WI38 (cell line): ENCODE results near the gene ZMYND12.
"Not testable (repeated sequence)": the region's sequence is repeated elsewhere in the genome, so short reads cannot be mapped to it uniquely, and the experiment has no call there.

Experiments used
- H3K4me3 ChIP-seq: 2 replicates; pipeline ENCODE4 v1.5.1; 2011; ENCODE audit warnings: low read depth, mild to moderate bottlenecking, control low read depth, low read length
- TF ChIP-seq, protein P1 (sequence below): IDR thresholded peaks from 2 replicates; pipeline ENCODE4 v1.5.1; 2012; ENCODE audit warnings: low read depth, mild to moderate bottlenecking, control low read depth, low read length

The ZMYND12 gene

DNA sequence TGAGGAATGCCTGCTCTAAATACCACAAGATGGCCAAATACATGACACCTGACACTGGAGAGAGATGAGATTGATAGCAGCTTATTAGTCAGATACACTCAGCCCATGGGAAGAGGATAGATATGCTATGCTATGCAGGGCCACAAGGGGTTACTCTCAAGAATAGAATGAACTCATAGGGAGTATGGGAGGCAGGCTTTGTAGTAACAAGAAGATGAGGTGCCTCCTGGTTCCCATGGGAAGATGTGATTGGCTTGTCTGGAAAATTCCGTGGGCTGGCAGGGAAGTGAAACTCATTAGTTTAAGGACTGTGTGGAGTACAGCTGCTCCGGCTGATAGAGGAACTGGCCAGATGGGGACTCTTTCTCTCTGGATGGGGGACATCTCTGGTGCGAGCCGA, 23.8 kb upstream of the ZMYND12 start:
- H3K4me3 ChIP-seq: no peak overlapping the region
- TF ChIP-seq, protein P1, sequence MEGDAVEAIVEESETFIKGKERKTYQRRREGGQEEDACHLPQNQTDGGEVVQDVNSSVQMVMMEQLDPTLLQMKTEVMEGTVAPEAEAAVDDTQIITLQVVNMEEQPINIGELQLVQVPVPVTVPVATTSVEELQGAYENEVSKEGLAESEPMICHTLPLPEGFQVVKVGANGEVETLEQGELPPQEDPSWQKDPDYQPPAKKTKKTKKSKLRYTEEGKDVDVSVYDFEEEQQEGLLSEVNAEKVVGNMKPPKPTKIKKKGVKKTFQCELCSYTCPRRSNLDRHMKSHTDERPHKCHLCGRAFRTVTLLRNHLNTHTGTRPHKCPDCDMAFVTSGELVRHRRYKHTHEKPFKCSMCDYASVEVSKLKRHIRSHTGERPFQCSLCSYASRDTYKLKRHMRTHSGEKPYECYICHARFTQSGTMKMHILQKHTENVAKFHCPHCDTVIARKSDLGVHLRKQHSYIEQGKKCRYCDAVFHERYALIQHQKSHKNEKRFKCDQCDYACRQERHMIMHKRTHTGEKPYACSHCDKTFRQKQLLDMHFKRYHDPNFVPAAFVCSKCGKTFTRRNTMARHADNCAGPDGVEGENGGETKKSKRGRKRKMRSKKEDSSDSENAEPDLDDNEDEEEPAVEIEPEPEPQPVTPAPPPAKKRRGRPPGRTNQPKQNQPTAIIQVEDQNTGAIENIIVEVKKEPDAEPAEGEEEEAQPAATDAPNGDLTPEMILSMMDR: no peak

DNA sequence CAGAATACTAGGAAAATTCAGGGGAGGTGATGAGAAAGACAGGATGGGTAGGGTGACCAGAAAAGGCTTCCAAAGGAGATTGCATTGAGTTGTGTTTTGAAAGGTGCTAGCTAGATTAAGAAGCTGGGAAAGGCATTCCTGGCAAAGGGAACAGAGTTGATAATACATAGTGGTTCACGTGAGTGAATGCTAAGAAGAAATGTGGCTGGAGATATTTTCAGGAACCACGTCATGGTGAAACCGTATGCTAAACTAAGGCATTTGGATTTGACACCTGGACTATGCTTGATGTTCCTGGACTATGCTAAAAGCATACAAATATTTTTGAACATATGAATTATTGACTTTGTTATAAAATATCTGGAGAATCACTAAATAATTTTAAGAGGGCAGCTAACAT, 22.0 kb upstream of the ZMYND12 start:
- TF ChIP-seq, protein P1: no peak
- H3K4me3 ChIP-seq: no peak overlapping the region

DNA sequence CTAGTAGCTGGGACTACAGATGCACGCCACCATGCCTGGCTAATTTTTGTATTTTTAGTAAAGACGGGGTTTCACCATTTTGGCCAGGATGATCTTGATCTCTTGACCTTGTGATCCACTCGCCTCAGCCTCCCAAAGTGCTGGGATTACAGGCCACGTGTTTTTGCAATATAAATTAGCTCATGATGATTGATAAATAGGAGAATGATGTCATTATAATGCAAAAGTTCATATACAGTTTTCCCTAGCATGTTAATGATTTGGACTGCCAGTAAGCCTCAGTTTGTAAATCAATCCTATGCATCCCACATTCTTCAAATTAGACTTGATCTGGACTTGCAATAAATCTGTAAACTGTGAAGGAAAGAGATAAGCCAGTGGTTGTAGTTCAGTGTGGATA, 21.5 kb upstream of the ZMYND12 start:
- not testable (repeated sequence) for H3K4me3 ChIP-seq

DNA sequence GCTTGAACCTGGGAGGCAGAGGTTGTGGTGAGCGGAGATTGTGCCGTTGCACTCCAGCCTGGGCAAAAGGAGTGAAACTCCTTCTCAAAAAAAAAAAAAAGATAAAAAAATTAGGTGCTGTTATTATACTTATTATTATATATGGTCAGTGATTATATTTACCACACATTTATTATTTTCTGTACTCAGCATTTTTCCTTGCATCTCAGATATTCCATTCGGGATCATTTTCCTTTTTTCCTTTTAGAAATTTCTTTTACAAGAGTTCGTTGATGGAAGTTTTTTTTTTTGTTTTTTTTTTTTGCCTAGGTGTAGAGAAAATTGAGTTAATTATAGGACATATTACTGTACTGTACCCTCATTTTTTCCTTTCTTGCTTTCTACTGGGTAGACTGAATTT, 20.8 kb upstream of the ZMYND12 start:
- TF ChIP-seq, protein P1: no peak
- H3K4me3 ChIP-seq: no peak overlapping the region

DNA sequence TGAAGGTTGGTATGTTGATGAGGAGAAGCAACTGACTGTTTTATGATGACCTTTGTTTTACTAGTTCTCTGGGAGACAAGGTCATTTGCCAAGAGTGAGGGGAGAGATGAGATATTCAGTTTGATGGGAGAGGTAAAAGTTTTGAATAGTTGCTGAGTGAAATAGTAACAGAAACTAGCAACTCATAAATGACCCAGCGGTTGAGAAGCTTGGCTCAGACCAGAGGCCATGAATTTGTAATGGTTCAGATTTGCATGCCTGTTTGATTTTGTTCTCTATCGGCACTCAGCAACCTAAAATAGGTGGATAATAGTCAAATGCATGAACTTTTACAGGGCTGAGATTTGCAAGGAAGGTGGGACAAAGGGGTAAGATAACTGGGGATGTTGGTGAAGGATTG, 13.9 kb upstream of the ZMYND12 start:
- no peak overlapping the region for H3K4me3 ChIP-seq
- TF ChIP-seq, protein P1: no peak

DNA sequence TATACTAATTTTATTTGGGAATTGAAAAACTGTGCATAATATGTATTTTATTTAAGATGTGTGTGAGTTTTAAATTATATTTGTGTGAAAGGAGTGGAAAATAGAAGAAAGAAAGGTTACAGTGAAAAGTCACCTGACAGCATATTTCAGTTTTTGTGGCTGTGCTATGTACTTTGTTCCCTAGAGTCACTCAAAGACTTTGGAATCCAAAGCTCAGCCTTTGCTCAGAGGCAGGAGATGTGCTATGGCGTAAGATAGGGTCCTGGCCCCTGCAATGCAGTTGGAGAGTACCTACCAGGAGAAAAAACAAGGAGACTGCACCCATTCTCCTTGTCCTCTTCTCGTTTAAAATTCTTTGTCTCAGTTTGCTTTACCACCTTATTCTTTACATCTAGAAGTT, 10.2 kb upstream of the ZMYND12 start:
- H3K4me3 ChIP-seq: no peak overlapping the region
- TF ChIP-seq, protein P1: no peak

DNA sequence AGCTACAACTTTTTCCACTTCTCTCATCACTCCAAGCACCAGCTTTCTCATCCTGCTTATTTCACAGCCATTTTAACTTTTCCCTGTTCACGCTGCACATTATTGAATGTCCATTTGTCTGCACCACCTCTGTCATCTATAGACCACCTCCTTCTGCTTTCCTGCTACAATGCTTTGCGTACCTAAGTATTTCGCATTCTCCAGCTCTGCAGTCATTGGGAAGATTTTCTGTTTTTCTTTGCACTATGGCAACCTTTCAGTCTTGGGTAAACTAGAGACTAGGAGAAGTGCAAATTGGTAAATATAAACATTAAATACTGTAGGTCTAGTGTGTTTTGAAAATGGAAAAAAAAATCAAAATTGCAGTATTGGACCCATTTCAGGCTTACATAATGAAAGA, 8.1 kb upstream of the ZMYND12 start:
- no peak overlapping the region for H3K4me3 ChIP-seq
- TF ChIP-seq, protein P1: no peak

DNA sequence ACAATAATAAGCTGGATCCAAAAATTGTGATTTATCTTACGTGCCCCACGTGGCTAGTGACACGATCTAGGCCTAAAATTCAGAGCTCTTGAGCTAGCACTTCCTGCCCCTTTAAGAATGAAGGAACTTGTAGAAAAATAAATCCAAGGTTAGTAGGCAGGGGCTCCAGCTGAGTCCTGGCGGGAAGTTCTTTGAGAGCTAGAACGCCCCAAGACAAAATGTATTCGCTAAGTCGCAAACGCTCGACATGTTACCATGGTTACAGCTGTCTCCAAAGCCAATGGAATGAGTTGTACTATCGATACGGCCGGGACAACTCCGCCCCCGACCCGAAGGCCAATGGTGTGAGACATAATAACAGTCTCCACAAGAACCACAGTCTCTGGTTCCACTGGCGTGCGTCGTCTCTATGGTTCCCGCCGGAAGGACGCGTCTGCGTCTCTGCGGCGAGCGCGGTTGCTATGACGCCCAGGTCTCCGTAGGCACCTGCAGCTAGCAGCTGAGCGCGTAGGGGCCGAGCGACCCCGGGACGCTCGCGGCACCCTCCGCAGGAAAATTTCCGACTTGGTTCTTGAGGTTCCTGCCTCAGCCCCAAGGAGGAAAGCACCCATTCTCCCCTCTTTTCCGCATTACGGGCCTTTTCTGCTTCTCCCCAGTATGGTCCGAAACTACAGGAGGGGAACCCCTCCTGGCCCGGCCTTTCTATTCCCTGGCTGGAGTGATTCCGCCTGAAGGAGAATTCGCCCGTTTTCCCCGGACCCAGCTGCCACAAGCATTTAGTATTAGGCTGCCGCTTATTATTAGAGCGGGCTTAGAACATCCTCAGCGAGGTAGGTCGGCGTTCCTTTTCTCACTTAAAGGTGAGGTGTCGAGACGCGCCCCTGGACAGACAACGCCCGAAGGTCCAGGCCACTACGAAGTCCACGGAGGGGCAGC, 7.3 kb upstream of the ZMYND12 start, which contains the start of gene CCDC30:
Gene CCDC30 (plus strand): TSS at position 459 of the 936 bp plus-strand sequence. CDS start 17,266 bp downstream, outside the sequence.
- TF ChIP-seq, protein P1: no peak
- H3K4me3 ChIP-seq: peak within 1 kb of the TSS; percentile 64
